Activated CD4-positive, alpha-beta T cell treated with anti-CD3 and anti-CD28 coated beads for 24 hours (primary cell): ENCODE measurements around the gene FAM217B.

Experiments
- DNase-seq, 2 donors: peaks; one replicate each; pipeline ENCODE4 v3.0.0-alpha.2; 2020; ENCODE audit warnings: low read depth in 2 of 2

FAM217B gene

GRCh38 chr20:59976156-59976782 lies 36.1 kb downstream of the FAM217B start:
- DNase-seq = no peak

GRCh38 chr20:59977086-59977485 lies 36.9 kb downstream of the FAM217B start:
- no peak for DNase-seq

- no peak for DNase-seq
Measured at GRCh38 chr20:59983076-59983475, 42.9 kb downstream of the FAM217B start.

GRCh38 chr20:59984541-59984940 lies 44.4 kb downstream of the FAM217B start:
- DNase-seq = no peak

GRCh38 chr20:59985164-59985563 lies 45.0 kb downstream of the FAM217B start:
- no peak for DNase-seq

- DNase-seq = no peak
Measured at GRCh38 chr20:59985864-59986263, 45.7 kb downstream of the FAM217B start.

- no peak for DNase-seq
Measured at GRCh38 chr20:59987135-59987534, 46.9 kb downstream of the FAM217B start.

GRCh38 chr20:59988141-59988540 lies 48.0 kb downstream of the FAM217B start:
- DNase-seq = no peak

GRCh38 chr20:59992526-59993084 lies 52.4 kb downstream of the FAM217B start:
- DNase-seq = no peak

GRCh38 chr20:59993736-59994430 lies 53.7 kb downstream of the FAM217B start:
- DNase-seq = no peak

- no peak for DNase-seq
Measured at GRCh38 chr20:59994697-59995122, 54.5 kb downstream of the FAM217B start.

GRCh38 chr20:59996108-59996507 lies 55.9 kb downstream of the FAM217B start:
- no peak for DNase-seq

GRCh38 chr20:59997896-59998295 lies 57.7 kb downstream of the FAM217B start:
- DNase-seq = no peak
